HL-60/S4 treated with phorbol 12-myristate 13-acetate at 8.2 ng/mL for 4 days and 3 days (cell line): Measurements from ENCODE around the gene PPP6R2.
"Not testable (repeated sequence)": the region's sequence is repeated elsewhere in the genome, so short reads cannot be mapped to it uniquely, and the experiment has no call there.

ENCODE experiments used
- in situ Hi-C: fragments of 300-500 bp; cut with MboI; formaldehyde crosslinking; loops from 2 replicates; pipeline ENCODE4 v1.15.0; 2022; ENCODE audit warnings: low sequenced_read_pairs

Gene PPP6R2

DNA sequence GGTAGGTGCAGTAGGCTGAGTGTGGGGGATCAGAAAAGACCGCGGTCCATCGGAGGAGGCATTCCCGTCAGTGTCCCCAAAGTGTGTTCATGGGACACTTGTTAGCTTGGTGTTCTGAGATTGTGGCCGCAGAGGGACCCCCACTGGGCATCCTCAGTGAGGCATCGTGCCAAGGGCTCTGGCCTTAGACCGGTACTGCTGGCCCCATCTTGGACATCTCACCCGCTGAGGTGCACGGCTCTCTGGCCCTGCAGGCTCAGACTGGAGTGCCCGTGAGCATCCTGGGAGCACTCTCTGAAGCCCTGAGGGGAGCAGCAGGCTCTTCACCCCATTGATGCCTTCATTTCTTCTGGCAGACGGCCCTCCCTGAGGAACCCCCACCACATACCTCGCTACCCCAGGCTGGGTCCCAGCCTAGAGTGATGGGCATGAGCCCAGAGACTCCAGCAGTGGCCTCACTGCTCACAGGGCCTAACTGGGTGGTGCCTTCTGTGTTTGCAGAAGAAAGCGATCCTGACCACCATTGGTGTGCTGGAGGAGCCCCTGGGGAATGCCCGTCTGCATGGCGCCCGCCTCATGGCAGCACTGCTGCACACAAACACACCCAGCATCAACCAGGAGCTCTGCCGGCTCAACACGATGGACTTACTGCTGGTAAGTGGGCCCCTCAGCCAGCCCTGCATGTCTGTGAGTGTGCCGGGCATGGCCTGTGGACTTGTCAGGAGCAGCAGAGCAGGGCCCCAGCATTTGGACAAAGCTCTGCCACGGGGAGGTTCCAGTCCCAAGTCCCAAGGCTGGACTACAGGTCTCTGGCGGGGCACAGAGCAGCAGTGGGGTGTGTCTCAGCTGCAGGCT lies 80.1 kb downstream of the PPP6R2 start:
- in situ Hi-C loops, result no loop called here

DNA sequence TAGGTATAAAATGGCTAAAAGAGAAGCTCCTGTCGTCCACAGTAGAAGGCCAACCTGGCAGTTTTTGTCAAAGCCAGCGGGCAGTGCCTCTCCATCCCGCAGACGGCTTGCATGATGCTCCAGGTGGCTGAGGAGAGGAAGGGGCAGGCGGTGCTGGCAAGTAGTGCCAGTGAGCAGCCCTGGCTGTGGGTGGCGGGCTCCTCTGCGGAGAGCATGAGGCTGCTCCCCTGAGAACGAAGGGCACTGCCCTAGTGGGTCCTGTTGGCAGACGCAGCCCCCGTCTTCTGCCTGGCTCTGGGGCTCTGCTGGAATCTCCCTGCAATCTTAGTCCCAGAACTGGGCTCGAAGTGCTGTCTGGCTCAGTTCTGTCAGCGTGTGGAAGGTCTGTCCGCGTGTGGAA lies 80.8 kb downstream of the PPP6R2 start:
- in situ Hi-C loops, result no loop called here

DNA sequence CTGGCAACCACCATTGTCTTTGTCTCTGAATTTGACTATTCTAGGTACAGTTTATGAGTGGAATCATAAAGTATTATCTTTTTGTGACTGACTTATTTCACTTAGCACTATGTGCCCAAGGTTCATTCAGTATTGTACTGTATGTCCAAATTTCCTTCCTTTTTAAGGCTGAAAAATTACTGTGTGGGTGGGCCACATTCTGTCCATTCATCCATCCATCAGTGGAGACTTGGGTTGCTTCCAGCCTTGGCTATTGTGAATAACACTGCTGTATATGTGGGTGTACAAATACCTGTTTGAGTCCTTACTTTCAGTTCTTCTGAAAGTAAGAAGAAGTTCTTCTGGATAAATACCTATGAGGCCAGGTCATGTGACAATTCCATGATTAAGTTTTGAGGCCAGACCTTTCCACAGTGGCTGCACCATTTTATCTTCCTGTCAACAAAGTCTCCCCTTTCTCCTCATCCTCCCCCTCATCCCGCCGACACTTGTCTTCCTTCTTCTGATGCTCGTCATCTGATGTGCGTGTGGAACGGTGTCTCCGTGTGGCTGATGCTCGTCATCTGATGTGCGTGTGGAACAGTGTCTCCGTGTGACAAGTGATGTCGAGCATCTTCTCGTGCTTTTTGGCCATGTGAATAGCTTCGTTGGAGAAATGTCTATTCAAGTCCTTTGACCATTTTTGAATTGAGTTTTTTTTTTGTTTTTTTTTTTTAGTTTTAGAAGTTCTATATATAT lies 82.2 kb downstream of the PPP6R2 start:
- in situ Hi-C loops, result no loop called here

DNA sequence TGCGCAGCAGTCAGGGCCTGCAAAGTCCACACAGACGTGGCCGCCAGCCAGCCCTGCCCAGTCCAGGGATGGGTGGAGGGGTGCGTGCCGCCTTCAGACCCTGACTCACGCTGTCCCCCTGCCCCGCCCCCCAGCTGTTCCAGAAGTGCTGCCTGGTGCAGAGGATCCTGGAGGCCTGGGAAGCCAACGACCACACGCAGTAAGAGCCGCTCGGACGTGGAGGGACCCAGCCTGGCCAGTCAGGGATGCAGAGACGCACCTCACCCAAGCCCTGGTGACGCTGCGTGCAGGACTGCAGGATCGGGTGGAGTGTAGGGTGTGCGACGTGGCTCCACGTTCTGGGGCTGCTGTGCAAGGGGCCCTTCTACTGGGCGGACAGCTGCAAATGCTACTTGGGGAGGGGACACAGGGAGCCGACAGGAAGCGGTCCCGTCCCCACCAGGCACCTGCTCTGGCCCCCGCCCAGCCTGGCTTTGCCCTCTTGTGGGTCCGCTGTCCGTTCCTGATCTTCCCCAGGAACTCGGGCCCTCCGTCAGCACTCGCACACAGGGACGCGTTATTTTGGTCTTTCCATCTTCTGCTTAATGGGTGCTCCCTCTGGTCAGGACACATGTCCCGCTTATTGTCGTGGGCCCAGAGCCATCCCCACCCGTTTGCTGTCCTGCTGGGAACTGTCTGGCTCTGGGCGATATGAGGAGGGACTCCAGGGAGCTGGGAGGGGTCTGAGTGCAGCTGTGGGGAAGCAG lies 89.2 kb downstream of the PPP6R2 start:
- in situ Hi-C loops, result no loop called here

GRCh38 chr22:50432877-50433510 lies 89.9 kb downstream of the PPP6R2 start:
- in situ Hi-C loops, result not testable (repeated sequence)

DNA sequence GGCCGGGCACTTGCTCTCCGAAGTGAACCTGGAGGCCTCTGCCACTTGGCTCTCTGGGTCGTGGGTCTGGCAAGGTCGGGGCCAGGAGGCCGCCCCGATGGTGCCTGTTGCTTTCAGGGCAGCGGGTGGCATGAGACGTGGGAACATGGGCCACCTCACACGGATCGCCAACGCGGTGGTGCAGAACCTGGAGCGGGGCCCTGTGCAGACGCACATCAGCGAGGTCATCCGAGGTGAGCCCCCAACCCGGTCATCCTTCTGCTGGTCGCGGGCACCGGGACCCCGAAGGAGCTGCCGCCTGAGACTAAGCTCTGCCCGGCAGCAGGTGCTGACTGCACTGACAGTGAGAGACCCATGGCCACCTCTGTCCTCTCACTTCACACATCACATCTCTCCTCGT lies 91.7 kb downstream of the PPP6R2 start:
- in situ Hi-C loops, result no loop called here

DNA sequence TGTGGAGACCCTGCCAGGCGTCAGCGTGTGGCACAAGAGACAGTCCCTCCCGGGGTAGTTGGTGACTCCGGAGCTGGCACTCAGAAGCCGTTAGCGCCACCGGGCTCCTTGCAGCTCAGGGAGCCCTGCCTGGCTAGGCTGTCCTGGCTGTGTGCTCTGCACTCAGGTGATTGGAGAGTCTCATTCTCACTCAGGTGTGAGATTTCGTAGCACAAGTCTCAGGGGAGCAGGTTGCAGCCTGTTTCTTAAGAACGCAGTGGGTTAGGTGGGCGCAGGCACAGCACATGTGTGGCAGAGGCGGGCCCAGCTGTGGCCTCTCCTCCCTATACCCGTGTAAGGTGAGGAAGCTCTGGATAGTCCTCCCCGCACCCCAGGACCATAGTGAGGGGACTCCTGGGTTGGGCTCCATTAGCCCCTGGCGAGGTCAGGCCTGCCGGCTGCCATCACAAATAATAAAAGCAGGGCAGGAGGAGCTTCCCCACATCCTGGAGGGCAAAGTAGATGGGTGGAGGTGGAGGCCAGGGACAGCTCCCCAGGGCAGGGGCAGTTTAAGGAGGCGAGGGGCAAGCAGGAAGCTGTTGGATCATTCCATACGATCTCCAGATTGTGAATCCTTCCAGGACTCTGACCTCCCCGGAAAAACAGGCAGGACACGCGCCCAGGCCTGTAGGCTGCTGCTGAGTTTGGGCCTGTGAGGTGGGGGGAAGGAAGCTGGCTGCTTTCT lies 92.3 kb downstream of the PPP6R2 start:
- in situ Hi-C loops, result no loop called here

- in situ Hi-C loops, result no loop called here
Measured at GRCh38 chr22:50436015-50436830, 93.1 kb downstream of the PPP6R2 start.

DNA sequence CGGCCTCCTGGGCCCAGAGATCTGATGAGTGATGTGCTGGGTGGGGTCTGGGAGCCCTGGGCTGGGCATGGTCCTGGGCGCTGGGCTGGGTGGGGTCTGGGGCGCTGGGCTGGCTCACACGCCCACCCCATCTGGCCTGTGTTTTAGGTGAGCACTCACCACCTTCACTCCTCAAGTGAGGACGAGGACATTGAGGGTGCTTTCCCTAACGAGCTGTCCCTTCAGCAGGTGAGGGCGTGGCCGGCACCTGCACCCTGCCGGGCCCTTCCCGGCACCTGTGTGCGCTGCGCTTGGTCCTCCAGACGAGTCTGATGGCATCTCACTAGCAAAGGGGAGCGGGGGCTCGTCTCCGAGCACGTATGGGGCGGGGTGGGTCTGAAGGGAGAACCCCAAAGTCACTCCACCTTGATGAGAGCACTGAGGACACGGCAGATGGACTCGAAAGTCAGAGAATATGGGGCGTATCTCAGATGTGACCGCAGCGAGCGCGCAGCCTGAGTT lies 93.8 kb downstream of the PPP6R2 start:
- in situ Hi-C loops, result no loop called here

DNA sequence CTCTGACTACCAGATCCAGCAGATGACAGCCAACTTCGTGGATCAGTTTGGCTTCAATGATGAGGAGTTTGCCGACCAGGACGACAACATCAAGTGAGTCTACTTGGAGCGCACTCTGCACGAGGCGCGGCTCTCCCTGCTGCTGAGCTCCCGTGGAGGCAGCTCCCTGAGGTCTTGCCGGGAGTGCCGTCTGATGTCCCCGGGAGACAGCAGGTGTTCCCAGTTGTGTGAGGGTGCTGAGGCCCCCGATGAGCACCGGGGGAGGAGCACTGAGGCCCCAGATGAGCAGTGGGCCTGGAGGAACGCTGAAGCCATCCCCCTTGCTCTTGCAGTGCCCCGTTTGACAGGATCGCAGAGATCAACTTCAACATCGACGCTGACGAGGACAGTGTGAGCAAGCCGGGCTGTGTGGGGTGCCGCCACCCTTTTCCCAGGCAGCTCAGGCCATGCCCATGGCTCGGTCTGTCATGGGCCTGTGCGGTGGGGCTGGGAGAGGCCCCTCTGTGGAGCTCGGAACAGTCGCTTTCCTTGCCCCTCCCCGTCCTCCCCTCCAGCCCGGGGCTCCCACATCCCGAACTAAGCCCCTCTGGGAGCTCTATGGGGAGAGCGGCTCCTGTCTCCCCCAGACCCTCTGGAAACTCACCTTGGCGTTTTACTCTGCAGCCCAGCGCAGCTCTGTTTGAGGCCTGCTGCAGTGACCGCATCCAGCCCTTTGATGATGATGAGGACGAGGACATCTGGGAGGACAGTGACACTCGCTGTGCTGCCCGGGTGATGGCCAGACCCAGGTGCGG lies 94.6 kb downstream of the PPP6R2 start:
- in situ Hi-C loops, result no loop called here

DNA sequence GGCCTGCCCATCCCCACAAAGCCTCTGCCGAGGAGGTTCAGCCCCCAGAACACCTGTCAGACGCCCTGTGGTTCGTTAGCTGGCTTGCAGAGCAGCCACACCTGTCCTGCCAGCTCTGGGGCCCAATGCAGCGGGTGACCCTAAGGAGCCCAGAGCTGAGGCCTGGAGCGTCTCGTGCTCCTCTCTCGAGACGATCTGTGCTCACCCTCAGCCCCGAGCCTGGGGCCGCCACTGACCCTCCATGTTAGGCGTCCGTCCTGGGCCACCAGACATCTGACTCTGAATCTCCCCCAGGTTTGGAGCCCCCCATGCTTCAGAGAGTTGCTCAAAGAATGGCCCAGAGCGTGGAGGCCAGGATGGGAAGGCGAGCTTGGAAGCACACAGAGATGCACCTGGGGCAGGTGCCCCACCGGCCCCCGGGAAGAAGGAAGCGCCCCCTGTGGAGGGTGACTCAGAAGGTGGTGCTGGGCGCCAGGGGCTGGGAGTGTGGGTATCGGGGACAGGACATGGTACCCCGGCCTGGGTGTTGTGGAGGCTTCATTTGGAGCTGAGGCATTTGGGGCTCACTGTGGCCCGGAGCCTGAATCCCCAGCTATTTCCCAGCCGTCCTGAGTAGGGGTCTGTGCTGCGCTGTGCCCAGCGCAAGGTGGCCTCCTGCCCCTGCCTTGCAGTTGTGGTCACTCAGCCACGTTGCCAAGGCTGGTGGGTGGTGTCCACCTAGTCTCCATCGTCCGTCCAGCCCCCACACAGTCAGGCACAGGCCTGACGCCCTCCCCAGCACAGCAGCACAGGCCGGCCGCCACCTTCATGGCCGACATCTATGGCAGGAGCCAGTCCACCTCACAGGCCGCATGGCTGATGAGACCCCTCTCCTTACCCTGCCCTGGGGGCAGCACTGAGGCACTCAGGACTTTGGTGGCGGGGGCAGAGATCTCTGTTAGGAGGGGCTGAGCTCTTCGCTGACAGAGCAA lies 95.5 kb downstream of the PPP6R2 start:
- in situ Hi-C loops, result no loop called here

DNA sequence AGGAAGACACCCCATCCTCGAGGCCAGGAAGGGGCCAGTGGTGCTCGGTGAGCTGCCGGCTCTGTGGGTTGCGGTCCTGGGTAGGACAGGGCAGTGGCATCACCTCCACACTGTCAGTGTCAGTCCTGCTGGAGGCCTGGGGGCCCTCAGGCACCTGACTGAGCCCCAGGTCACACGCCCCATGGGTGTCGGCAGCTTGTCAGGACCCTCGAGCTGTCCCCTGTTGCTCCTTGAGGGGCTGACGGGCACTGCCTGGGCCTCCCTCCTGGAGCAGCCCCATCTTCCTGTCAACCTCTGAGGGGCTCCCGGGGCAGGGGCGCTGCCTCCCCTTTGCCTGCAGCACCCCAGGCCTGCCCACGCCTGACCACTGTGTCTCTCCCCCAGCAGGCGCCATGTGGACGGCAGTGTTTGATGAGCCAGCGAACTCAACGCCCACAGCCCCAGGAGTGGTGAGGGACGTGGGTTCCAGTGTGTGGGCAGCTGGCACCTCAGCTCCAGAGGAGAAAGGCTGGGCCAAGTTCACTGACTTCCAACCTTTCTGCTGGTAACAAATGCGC lies 96.3 kb downstream of the PPP6R2 start:
- in situ Hi-C loops, result no loop called here

- in situ Hi-C loops, result no loop called here
Measured at GRCh38 chr22:50439871-50440331, 96.8 kb downstream of the PPP6R2 start.

GRCh38 chr22:50440544-50441249 lies 97.6 kb downstream of the PPP6R2 start:
- in situ Hi-C loops, result no loop called here

GRCh38 chr22:50441428-50441993 lies 98.4 kb downstream of the PPP6R2 start:
- in situ Hi-C loops, result no loop called here

DNA sequence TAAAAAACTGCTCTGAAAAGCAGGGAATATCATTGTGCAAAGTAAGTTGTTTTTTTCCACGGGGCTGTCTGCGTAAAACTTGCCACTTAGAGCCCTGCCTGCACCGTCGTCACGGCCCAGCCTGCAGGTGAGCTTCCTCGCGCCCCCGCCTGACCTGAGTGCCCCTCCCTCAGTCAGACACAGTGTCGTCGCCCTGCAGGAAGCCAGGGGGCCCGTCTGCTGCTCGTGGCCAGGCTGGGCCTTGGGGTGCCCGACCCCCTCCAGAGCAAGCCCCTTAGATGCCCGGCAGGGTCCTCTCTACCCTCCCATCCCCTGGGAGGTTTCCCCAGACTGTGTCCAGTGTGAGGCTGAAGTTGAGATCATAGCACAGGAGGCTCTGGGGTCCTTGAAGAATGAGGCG lies 100.1 kb downstream of the PPP6R2 start:
- in situ Hi-C loops, result no loop called here
